Upper lobe of right lung (tissue), 1 donor: ENCODE measurements around the gene CPLX1. TPM values are rescaled to one million over a fixed set of nuclear protein-coding genes. Genes with fewer than 3 reads are reported as not detected.

Experiments used
- ATAC-seq: fragments of 200-7000 bp; cut with Tn5 transposase; one replicate; pipeline ENCODE4 v1.9.1; 2020; ENCODE audit warnings: mild to moderate bottlenecking, moderate library complexity
- DNase-seq: peaks from one replicate; pipeline ENCODE4 v3.0.0-alpha.2; 2020
- H3K27ac ChIP-seq: fragments of 200-600 bp; one replicate; pipeline ENCODE4 v1.8.0; 2022
- H3K27me3 ChIP-seq: fragments of 200-600 bp; one replicate; pipeline ENCODE4 v1.8.0; 2022; ENCODE audit warnings: mild to moderate bottlenecking
- H3K36me3 ChIP-seq: fragments of 200-600 bp; one replicate; pipeline ENCODE4 v1.8.0; 2022
- H3K4me1 ChIP-seq: fragments of 200-600 bp; one replicate; pipeline ENCODE4 v1.8.0; 2022
- H3K4me3 ChIP-seq: fragments of 200-600 bp; one replicate; pipeline ENCODE4 v1.8.0; 2022; ENCODE audit warnings: mild to moderate bottlenecking
- H3K9me3 ChIP-seq: fragments of 200-600 bp; one replicate; pipeline ENCODE4 v1.8.0; 2022
- intact Hi-C: fragments of 100-400 bp; cut with DNase I; formaldehyde crosslinking; loops from one replicate; pipeline ENCODE4 v1.11.0; 2022
- total RNA-seq: library from RNA; stranded (reverse); fragmentation: NEBNext Ultra II Directional; extraction: Animal tissue kit (Norgen Biotek cat#: 25700); gene quantifications from one replicate; pipeline ENCODE4 v1.2.1, GENCODE V29; 2021
- TF ChIP-seq, protein P1 (sequence below): fragments of 200-600 bp; IDR thresholded peaks from one replicate; pipeline ENCODE4 v1.8.0; 2022; ENCODE audit warnings: antibody characterized with exemption
- donor health status: DM: no; HTN: yes; CAD: no; lungs with severe emphysema.

Gene CPLX1
- total RNA-seq, 1 donor from 2014 or later, result 5.2 TPM

DNA sequence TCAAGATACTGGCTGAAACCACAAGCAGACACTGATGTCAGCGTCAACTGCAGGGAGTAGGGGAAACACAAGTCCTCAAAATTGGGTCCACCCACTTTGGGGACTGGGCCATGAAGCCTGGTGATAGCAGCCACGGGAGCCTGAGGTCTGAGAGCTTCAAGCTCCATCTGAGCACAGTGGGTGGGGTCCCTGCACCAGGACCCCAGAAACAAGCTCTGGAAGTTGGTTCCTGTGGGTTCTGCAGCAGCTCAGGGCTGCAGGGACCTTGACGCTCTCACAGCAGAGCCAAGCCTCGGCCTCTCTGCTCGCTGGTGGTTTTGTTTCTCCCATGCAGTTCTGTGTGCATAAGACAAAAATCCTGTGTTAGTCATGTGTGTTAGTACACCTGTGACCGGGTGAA, 54.5 kb downstream of the CPLX1 start:
- no peaks in the 10 kb centered on the region for H3K27me3 ChIP-seq
- no peaks in the 10 kb centered on the region for H3K9me3 ChIP-seq
- TF ChIP-seq, protein P1, sequence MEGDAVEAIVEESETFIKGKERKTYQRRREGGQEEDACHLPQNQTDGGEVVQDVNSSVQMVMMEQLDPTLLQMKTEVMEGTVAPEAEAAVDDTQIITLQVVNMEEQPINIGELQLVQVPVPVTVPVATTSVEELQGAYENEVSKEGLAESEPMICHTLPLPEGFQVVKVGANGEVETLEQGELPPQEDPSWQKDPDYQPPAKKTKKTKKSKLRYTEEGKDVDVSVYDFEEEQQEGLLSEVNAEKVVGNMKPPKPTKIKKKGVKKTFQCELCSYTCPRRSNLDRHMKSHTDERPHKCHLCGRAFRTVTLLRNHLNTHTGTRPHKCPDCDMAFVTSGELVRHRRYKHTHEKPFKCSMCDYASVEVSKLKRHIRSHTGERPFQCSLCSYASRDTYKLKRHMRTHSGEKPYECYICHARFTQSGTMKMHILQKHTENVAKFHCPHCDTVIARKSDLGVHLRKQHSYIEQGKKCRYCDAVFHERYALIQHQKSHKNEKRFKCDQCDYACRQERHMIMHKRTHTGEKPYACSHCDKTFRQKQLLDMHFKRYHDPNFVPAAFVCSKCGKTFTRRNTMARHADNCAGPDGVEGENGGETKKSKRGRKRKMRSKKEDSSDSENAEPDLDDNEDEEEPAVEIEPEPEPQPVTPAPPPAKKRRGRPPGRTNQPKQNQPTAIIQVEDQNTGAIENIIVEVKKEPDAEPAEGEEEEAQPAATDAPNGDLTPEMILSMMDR, result no peak
- DNase-seq (no peak), ATAC-seq (peak; percentile 14)
- peaks cover 68% of the 10 kb centered on the region for H3K36me3 ChIP-seq
- intact Hi-C loops, result no loop called here
- H3K4me1 ChIP-seq, result peaks cover 11% of the 10 kb centered on the region
- H3K27ac ChIP-seq, result no peak overlapping the region
- H3K4me3 ChIP-seq, result no peak overlapping the region

DNA sequence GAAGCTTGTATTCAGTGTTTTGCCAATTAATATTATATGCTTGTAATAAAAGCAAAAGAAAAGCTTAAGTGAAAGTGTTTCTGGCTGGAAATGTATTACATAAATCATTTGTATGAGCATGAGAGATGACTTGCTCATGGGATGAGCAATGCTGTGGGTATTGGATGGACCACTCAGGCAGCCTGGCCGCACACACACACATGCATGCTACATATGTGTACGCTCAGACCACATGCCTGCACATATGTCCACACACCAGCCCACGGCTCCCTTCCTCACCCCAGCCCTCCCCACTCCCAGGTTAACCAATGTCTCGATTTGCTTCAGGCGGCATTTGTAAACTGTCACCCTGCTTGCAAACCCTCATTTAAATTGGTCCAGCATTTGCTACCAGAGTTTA, 55.9 kb downstream of the CPLX1 start:
- DNase-seq (no peak), ATAC-seq (no peak)
- peaks cover 65% of the 10 kb centered on the region for H3K36me3 ChIP-seq
- H3K4me1 ChIP-seq, result peaks cover 8% of the 10 kb centered on the region
- intact Hi-C loops, result no loop called here
- H3K27ac ChIP-seq, result no peak overlapping the region
- no peaks in the 10 kb centered on the region for H3K27me3 ChIP-seq
- H3K9me3 ChIP-seq, result no peaks in the 10 kb centered on the region
- H3K4me3 ChIP-seq, result no peak overlapping the region
- TF ChIP-seq, protein P1, result no peak

DNA sequence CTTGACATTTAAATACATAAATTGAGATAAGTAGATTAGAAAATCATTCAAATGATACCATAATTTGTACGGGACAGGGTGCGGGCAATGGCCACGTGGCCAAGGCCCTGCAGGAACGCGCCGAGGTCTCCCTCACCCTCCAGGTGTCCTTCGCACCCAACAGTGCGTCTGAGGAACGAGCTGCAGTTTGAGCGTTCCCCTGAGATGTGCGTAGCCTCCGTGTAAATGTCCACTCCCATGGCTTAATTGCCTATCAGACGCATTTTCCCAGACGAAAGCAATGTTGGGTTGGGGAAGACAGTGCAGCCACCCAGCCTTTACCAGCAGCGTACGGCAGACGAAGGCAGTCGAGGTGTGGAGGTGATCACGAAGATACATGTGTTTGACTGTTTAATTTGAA, 56.4 kb downstream of the CPLX1 start:
- no peak overlapping the region for H3K4me3 ChIP-seq
- TF ChIP-seq, protein P1, result no peak
- H3K27me3 ChIP-seq, result no peaks in the 10 kb centered on the region
- H3K27ac ChIP-seq, result no peak overlapping the region
- DNase-seq, result no peak
- no peak for ATAC-seq
- intact Hi-C loops, result no loop called here
- peaks cover 65% of the 10 kb centered on the region for H3K36me3 ChIP-seq
- H3K9me3 ChIP-seq, result no peaks in the 10 kb centered on the region
- peaks cover 8% of the 10 kb centered on the region for H3K4me1 ChIP-seq

DNA sequence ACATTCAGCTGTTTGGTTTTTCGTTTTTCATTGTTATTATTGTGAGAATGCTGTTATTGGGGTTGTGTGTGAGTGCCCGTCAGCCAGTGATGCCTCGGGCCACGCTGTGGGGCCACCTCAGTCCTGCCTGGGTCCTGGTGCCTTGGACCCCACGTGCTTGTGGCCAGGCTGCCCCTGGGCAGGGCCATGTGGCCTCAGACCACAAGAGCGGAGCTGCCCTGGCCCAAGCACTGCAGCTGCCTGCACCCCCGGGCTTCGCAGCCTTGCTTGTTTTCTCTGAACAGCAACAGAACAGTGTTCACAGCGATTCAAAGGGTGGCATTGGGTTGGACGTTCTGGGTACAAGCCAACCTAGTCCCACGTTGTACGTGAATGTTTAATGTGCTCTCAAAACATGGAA, 56.9 kb downstream of the CPLX1 start:
- H3K9me3 ChIP-seq, result no peaks in the 10 kb centered on the region

DNA sequence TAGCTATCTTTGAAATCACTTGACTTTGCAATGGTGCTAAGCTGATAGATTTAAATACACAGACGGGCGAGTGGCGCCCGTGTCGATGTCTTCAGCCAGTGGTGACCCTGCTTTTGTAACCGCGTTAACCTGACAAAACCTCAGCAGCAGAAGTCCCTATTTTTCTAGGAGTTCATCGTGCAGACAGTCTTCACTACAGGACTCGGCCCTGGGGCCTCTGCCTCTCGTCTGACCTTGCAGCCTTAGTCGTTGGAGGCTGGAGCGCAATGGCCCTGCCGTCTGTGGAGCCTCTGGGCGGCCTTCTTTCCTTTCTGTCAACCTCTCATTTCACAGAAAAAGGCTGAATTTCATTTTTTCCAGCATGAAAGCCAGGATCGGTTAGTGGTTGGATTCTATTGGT, 57.9 kb downstream of the CPLX1 start:
- TF ChIP-seq, protein P1, result no peak
- H3K36me3 ChIP-seq, result peaks cover 78% of the 10 kb centered on the region
- DNase-seq (no peak), ATAC-seq (no peak)
- H3K4me1 ChIP-seq, result peaks cover 3% of the 10 kb centered on the region
- no peaks in the 10 kb centered on the region for H3K27me3 ChIP-seq
- H3K9me3 ChIP-seq, result no peaks in the 10 kb centered on the region
- intact Hi-C loops, result no loop called here
- no peak overlapping the region for H3K4me3 ChIP-seq
- H3K27ac ChIP-seq, result no peak overlapping the region

More for the DNA sequence above, 56.9 kb downstream of the CPLX1 start:
- ATAC-seq (no peak), DNase-seq (no peak)
- Histone ChIP-seq H3K27me3 (no peaks in the 10 kb centered on the region), H3K27ac (no peak overlapping the region), H3K4me1 (peaks cover 8% of the 10 kb centered on the region), H3K4me3 (no peak overlapping the region), H3K36me3 (peaks cover 69% of the 10 kb centered on the region)
- intact Hi-C loops, result no loop called here
- TF ChIP-seq, protein P1, result no peak

DNA sequence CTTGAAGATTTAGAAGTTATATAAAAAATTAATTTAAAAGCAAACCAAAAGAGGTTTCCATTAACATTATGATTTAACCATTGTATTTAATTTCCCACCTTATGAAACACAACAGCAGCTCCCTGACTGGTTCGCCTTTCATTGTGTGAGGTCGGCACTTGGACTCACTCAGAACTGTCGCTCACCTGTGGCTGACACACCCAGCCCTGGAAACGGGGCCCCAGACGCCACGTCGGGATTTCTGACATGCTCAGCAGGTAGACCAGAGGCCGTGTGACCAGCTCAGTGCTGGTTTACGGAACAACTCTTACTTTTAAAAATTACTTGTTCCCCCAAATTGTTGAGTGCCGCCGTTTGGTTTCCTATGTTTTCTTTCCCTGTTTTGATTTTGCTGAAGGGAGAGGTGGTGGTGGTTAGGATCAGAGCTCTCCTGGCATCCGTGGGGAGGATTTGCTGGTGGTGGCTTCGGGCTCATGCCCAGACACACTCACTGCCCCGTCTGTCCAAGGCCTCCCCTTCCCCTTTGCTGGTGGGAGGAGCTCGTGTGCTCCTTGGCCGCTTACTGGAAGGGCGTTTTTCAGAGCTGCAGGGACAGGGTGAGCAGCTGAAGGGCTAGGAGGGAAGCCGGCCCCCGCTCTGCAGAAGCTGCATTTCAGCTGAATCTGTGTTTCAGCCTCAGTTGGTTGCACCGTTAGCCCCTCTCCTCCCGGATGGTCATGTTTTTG, 59.2 kb downstream of the CPLX1 start:
- H3K9me3 ChIP-seq, result no peaks in the 10 kb centered on the region
- ATAC-seq, result no peak

More for the DNA sequence above, 59.2 kb downstream of the CPLX1 start:
- Histone ChIP-seq H3K27ac (no peak overlapping the region), H3K27me3 (no peaks in the 10 kb centered on the region), H3K4me1 (no peaks in the 10 kb centered on the region), H3K36me3 (peaks cover 88% of the 10 kb centered on the region), H3K4me3 (no peak overlapping the region)
- TF ChIP-seq, protein P1, result no peak
- DNase-seq, result no peak
- intact Hi-C loops, result no loop called here
